NCI-H1930 (cell line): ENCODE measurements around the gene TNS3.

Source experiments
- DNase-seq, 2 experiments: peaks; one replicate each; lab custom pipeline; 2025; lab: John Stamatoyannopoulos, UW

TNS3 gene

DNA sequence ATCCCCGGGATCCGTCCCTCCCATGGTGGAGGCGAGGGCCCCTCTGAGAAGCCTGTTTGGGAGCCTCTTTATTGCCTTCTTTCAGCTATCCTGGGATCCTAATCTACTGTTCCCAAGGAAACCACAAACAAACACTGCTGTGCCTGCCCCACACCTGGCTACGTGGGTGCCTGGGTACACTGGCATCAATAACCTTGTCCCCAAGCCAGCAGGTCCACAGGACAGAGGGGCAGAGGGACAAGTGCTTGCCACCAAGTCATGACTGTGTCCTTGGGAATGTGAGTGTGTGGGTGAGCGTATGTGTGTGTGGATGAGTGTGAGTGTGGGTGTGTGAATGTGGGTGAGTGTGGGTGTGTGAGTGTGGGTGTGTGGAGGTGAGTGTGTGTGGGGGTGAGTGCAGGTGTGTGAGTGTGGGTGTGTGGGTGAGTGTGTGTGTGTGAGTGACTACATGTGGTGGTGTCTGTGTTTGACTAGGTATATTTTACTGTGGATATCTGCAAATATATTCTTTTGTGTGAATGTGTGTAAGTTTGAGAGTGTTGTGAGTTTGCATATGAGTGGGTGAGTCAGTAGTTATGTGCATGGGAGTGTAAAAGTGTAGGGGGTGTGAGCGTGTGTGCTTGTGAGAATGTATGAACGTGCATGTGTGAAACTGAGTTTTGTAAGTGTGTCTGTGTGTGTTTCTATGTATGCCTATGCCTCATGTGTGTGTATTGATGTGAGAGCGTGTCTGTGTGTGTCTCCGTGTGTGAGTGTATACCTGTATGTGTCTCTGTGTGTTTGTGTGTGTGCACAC is 96.1 kb downstream of the TNS3 start:
- DNase-seq: no peak

DNA sequence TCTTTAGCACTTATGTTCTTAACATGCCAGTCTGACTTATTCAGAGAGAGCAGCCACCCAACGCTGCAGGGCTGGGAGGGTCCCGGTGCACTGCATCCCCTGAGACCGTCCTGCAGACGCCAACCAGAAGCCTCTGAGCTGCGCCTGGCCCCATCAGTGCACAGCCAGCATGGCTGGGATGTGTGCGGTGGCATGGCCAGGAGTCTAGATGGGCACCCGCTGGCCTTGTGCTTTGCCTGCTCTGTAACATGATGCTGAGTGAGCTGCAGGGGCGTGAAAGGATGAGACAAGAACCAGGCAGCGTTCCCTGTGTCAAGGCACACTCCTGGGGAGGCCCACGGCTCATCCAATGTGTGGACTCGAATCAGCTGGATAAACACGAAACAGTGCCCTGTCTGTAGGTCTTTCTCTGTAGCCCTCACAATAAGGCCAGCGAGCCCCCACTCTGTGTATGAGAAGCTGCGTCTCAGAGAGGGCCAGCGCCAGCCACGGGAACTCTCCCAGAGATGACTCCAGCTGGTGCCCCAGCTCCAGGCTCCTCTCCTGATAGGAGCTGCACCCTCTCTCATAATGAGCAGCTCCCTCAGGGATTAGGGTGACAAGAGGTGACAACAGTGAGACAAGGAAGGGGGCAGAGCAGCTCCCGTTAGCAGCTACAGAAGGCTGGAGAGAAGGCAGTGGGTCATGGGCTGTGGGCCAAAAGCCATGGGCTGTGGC is 96.8 kb downstream of the TNS3 start:
- no peak for DNase-seq

DNA sequence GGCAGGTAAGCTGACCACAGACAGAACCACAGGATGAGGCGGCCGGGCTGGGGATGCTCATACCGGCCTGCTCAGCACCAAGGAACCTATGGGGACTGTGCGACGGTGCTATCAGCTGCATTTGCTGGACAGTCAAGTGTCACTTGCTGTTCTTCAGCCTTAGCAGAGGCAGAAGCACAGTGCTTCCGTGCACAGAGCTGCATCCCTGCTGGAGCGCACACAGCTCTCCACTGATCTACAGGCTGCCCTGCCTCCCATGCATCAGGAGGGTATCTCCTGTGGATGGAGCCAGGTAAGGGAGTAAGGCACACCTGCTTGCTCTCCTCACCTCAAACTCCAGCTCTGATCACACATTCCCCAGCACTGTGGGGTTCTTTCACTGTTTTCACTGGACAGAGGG is 97.5 kb downstream of the TNS3 start:
- no peak for DNase-seq

DNA sequence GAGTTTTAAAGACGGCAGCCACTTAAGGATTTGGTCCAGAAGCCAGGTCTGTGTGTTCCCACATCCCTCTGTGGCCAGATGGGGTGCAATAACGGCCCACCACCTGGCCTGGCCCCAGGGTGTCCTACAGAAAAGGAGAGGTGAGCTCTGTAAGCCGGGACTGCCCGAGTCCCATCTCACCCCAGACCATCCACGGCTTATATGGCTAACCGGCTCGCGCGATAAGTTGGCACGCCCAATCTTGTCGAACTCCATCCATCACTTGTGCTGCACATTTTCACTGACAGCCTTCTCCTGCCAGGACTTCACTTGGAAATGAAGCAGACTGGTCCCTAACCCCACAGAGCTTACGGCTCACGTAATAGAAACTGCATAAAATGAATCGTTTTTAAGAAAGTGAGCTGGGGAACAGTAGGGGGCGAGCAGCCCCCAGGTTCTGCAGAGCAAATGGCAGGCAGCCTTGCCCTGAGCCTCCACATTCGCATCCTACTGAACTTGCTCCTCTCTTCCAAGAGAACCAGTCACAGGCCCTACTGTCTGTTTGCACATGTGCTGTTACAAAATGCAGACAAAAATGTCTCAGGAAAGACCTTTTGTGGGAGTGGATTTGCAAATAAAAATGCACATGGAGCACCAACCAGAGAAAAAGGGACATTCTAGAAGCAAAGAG is 98.2 kb downstream of the TNS3 start:
- no peak for DNase-seq

DNA sequence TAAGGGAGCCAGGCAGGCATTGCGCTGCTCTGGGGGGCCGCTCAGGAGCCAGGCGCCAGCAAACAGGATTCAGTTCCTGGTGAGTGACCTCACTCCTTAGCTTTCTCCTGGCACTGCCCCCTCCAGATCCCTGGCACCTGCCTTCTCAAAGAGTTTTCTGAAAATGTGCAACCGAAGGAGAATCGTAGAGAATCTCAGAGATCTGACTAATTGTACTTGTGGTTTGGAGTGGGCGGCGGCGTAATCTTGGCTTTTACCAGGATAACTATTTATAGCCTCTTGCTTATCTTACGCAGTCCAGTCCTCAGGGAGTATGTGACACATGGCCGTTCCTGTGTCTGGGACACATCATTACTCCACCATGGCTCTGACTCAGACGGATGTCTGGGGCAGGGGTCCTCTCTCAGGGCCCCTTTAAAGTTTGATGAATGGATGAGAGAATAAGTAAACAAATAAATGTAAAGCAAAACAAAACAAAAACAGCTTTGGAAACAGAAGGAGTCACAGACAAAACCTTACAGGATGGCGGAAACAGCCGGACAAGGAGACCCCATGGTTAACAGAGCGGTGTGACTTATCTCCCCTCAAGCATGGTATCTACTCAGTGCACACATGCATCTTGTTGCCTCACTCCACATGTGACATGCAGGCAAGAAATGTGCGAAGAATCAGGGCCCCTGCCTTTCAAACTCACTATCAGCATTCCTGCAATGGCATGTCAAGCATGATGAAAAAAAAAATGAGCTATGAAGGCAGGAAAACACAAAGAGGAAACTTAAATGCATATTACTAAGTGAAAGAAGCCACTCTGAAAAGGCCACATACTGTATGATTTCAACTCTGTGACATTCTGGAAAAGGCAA is 99.7 kb downstream of the TNS3 start:
- no peak for DNase-seq

DNA sequence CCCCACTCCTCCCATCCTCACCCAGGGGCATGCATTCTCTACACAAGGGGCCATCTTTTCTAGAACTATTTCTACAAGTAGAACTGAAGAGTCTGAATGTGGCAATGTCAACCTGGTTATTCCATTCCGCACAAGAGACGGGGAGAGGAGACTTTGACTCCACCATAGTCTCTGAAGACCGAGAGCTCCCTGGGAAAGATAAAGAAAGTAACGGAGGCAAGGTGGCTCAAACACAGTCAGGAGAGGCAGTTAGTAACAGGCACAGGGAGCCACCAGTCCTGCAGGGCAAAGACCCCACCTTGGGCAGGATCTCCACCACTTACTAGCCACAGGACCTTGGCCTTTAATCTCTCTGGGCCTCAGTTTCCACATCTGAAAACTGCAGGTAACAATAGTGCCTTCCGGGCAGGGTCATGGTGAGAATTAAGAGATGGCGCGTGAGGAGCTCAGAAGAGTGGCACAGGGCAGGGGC is 100.3 kb downstream of the TNS3 start:
- DNase-seq: no peak

DNA sequence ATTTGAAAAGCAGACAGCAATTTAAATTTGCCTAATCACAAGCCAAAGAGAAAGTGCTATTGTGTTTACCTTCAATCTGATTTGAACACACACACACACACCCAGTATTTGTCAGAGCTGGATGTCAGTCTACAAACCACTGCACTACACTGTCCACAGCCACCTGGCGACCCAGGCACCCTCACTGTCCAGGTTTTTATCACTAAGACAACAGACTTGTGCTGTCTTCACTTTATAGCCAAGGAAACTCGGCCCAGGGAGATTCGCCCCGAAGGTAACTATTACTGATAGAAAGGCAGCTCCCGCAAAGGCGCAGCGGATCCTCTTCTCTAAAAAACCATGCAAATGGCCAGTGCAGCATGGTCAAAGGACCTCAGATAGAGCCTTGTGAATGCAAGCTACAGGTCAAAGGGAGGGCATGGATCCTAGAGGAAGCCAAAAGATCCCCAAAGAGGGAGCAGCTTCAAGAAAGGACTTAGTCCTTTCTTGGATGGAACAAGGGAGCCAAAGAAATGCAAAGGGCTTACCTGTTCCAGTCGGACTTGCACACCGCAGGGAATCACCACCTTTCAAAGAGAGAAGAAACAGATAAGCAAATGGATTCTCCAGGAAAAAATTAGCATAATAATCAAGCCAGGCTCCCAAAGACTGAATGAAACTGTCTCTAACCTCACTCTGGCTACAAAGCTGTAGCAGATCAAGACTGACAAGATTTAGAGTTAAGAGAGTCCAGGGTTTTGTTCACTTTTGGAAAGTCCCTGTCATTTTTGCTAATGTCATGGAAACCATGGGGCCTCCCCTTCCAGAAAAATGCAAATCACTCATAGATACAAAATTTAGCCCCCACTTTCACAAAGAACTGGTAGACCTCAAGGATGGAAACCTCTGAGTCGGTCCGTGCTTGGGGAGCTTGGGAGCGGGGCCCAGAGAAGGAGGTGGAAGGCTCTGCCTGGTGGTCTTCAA is 101.1 kb downstream of the TNS3 start:
- DNase-seq: no peak

DNA sequence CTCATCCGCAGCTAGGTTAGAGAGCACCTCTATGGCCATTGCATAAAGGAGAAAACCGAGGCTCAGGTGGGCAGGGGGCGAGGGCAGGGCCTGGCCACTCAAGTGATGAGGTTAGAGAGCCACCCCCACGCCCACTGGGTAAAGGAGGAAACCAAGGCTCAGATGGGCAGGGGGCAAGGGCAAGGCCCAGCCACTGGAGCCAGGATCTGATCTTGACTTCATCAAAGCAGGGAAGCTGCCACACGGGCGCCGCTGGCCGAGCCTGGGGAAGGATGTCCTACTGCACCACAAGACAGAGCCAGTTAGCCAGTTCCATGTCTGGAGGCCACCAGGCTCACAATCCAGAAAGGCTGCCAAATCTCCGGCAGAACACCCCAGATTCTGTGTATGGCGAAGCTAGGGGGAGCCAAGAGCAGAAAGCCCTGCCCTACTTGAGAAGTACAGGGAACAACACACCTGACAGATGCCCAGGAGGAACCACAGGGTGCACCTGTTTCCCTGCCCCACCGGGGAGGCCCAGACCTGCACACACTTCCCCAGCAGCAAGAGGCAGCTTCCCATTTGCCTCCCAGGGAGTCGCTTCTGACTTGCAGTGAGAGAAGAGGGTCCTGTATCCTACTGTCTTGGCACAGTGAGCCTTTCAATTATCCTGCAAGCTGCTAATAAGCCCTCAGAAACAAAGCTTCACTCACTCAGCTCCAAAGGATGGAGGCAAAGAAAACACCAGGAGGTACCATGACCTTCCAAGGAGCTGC is 101.9 kb downstream of the TNS3 start:
- DNase-seq: no peak

DNA sequence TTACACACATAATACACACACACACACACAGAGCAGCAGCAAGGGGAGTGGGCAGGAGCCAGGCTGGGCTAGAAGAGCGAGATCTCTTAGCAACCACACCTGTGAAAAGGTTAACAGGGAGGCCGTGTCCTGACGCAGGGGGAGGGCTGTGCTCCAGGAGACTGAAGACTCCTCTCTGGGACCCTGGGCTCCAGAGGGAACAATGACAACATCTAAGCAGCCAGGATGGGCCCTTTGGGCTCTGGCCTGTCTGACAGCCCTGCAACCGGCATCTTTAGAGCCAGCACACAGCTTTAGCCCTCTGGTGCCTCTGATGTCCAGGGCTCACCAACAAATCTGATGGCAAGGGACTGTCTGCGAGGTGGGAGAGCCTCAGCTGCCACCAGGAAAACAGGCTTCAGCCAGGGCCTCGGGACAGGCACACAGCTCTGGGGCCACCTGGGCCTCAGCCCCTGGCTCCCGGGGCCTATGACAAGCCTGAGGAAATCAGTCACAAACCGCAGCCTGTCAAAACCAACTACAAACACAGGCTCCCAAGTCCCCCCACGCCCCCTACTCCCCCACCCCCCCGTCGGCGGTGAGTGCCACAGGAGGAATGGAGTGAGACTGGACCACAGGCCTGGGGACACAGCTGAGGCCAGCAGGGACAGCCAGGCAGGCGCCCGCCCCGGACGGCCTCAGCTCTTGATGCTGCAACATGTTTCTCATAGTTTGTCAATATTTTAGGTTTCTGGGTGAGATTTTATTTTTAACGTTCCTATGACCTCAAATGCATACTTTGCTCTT is 102.8 kb downstream of the TNS3 start:
- no peak for DNase-seq

DNA sequence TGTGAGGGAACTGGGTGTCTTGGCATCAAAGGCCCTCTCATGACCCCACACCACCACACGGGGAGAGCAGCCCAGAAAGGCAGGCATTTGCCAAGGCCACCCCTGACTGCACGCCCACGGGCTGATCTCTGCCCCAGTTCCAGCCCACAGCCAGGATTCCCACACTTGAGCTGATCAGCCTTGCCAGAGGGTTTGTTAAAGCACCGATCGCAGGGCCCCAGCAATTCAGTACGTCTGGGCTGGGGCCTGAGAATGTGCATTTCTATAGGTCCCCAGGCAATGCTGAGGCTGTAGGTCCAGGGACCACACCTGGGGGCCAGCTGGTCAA is 103.9 kb downstream of the TNS3 start:
- DNase-seq: no peak

DNA sequence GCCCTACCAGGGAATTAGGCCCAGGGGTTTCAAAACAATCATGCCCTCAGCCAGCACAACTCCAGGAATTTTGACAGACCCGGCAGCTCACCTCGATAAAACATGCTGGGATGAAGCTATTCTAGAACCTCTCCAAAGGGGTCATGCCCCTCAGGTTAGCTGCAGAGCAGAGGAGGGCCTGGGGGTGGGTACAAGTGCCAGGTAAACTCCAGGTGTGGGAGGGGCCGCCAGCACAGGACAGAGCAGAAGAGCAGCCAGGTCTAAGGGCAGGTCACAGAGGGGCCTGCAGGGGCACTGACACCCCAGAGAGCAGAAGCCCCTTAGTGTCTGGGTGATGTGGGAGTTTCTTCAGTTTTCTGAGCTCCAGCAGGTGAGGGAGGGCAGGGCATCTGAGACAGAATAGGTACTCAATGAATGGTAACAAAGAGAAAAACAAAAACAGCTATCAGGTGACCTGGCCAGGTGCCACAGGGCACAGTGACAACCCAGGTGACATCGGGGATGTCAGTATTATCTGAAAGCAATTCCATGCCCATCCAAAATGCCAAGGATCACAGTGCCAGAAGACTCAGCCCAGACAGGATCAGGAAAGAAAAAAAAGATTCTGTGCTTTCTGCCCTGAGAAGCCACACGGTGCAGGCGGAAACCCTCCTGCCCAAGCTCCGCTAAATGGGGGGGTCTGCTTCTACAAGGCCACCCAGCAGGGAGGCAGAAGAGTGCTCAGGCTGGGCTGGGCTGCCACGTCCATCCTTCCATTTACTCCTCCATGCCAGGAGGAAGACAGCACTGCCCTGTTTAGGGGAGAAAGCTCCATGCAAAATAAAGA is 104.5 kb downstream of the TNS3 start:
- DNase-seq: no peak

DNA sequence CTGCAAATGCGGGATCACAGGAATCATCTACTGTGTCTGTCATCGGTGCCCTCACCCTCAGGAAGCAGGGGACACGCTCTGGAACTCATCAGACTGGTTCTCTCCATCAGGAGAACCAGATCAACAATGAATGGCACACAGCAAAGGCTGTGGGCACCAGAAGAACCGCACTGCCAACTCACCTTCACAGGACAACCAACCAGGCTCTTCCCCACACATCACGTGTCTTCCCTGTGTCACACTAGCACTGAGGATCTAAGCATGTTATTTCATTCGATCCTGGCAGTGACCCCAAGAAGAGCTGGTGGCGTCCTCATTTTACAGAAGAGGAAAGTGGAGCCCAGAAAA is 106.1 kb downstream of the TNS3 start:
- no peak for DNase-seq

DNA sequence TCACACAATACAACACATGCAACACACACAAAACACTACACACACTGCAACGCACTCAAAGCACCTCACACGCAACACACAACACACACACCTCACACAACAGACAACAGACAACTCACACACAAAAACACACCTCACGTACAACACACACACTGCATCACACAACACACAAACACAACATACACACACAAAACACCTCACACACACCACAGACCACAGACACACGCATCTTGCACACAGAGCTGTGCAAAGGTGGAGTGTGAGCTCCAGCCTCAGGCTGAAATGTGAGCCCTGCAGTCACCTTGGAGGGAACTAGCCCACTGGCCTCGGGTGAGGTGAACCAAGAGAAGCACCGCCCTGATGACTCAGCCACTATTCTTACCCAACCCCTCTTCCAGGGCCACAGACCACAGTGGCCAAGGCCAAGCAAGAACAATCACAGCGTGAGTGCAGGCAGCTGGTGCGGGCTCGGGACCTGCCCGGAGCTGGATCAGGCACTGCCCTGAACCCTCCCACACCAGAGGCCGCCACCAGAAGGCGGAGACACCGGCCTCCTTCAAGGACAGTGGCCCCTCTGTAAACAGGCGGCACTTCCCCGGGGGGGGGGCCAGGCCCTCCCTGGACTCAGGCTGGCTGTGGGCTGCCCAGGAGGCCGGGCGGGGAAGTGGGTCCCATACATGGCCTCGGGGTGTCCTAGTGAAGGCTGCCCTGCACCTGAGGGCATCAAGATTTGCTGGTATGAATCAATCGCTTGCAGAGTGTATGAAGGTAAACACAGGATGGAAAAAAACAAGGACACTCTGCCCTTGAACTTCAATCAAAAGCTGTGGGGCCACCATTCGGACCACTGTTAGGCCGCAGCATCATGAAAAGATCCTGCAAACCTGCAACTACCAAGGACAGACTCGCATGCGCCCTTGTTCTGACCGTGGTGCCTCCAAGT is 106.7 kb downstream of the TNS3 start:
- DNase-seq: peak in 1 of 2 experiments; percentile 23

DNA sequence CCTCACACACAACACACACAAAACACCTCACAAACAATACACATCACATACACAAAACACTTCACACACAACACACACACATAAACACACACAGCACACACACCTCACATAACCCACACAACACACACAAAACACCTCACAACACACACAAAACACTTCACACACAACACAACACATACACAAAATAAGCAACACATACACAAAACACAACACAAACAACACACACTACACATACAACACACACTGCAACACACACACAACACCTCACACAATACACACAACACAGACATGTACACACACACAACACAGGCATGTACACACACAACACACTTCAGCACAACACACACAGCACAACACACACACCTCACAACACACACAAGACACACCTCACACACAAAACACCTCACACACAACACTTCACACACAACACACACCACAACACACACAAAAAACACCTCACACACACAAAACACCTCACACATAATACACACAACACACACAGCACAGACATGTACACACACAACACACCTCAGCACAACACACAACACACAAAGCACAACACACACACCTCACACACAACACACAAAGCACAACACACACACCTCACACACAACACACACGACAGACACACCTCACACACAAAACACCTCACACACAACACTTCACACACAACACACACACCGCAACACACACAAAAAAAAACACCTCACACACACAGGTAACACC is 107.5 kb downstream of the TNS3 start:
- no peak for DNase-seq

DNA sequence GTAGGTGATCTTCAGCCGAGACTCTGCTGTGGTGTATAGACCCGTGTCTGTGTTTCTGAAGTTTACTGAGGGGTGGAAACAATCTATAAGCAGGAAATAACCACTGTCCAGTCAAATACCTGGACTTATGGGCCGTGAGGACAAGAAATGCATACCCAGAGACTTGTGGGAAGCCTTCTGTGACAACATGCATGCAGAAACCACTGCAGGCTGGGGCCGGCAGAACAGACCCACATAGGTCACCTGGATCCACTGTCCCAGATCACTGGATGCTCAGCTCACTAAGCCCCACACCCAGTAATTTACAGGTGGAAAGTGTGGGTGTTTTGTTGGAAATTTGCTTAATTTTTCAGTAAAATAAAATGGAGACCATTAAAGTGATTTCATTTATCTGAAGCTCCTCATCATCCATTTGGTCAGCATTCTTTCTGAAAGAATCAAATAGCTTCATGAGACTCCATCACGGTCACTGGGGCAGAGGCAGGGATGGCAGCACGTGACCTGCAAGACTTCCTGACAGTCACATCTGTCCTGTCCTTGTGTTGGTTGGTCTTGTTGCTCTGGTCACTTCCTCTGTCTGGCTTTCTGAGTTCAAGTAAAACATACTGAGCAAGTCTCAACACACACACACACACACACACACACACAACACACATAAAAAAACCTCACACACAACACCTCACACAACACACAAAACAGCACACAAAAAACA is 108.3 kb downstream of the TNS3 start:
- no peak for DNase-seq
